Measurements from ENCODE around the gene CYP4F2.

DNA sequence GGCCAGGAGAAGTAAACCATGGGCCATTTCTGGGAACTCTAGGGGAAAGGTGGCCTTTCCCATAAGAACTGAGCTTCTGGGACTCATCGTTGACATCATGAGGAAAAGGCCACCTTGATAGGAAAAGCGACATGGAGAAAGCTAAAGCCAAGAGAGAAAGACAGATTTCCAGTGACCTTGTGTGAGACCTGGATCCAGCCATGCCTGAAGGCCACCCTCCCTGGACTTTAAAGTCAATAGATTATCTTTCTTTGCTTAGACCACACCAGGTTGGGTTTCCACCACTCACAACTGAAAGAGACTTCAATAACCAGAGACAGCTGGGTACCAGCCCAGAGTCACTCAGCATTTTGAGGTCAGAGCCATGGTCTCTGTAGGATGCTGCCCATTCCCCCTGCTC, 3.5 kb downstream of the CYP4F2 start:
- no peak for TF ChIP-seq EZH2phosphoT487 (IDR thresholded peaks at IDR 0.05; ENCODE audit: insufficient read depth, low read depth)
- no peak for TF ChIP-seq EZH2 (IDR thresholded peaks at IDR 0.05; ENCODE audit: insufficient read depth, poor library complexity, severe bottlenecking)
